Fibroblast of villous mesenchyme (primary cell): ENCODE measurements around the gene PLEKHG4. TPM values are rescaled to one million over a fixed set of nuclear protein-coding genes. Genes with fewer than 3 reads are reported as not detected.

Experiments
- DNase-seq: peaks from one replicate; pipeline ENCODE4 v3.0.0-alpha.2; 2010; ENCODE audit warnings: low read depth
- H3K4me3 ChIP-seq: 2 replicates; pipeline ENCODE4 v1.5.1; 2011; ENCODE audit warnings: low read depth, mild to moderate bottlenecking, low read length
- CTCF ChIP-seq: IDR thresholded peaks from 2 replicates; pipeline ENCODE4 v1.5.1; 2012; ENCODE audit warnings: low read depth, mild to moderate bottlenecking, low read length; ENCODE audit not compliant: insufficient read depth
- total RNA-seq: library from RNA; depleted of rRNA; stranded (reverse); fragments of >200 nt; gene quantifications from 2 replicates; pipeline ENCODE4 v1.2.3, GENCODE V29; 2012

PLEKHG4 gene
- total RNA-seq, 1 donor, result 18.1 TPM

- no peak overlapping the region for H3K4me3 ChIP-seq
- no peak for TF ChIP-seq CTCF
- peak; percentile 36 for DNase-seq
Observed at GRCh38 chr16:67301080-67301782, 21.9 kb downstream of the PLEKHG4 start.

- H3K4me3 ChIP-seq, result no peak overlapping the region
- TF ChIP-seq CTCF, result no peak
- DNase-seq, result no peak
Observed at GRCh38 chr16:67302076-67302475, 22.7 kb downstream of the PLEKHG4 start.

GRCh38 chr16:67302970-67303369 lies 23.6 kb downstream of the PLEKHG4 start:
- no peak for DNase-seq
- no peak overlapping the region for H3K4me3 ChIP-seq
- no peak for TF ChIP-seq CTCF

- no peak for DNase-seq
- no peak overlapping the region for H3K4me3 ChIP-seq
- TF ChIP-seq CTCF, result no peak
Observed at GRCh38 chr16:67304020-67304419, 24.7 kb downstream of the PLEKHG4 start.

- TF ChIP-seq CTCF, result no peak
- no peak for DNase-seq
- no peak overlapping the region for H3K4me3 ChIP-seq
Observed at GRCh38 chr16:67305216-67306071, 26.1 kb downstream of the PLEKHG4 start.

GRCh38 chr16:67310561-67310960 lies 31.2 kb downstream of the PLEKHG4 start:
- H3K4me3 ChIP-seq, result no peak overlapping the region
- no peak for DNase-seq
- no peak for TF ChIP-seq CTCF
